ENCODE data around the gene PHTF2. TPM values are rescaled to one million over a fixed set of nuclear protein-coding genes. Genes with fewer than 3 reads are reported as not detected.

PHTF2 gene
- total RNA-seq, 2 donors from 2014 or later = 15.4 to 20.6 TPM

DNA sequence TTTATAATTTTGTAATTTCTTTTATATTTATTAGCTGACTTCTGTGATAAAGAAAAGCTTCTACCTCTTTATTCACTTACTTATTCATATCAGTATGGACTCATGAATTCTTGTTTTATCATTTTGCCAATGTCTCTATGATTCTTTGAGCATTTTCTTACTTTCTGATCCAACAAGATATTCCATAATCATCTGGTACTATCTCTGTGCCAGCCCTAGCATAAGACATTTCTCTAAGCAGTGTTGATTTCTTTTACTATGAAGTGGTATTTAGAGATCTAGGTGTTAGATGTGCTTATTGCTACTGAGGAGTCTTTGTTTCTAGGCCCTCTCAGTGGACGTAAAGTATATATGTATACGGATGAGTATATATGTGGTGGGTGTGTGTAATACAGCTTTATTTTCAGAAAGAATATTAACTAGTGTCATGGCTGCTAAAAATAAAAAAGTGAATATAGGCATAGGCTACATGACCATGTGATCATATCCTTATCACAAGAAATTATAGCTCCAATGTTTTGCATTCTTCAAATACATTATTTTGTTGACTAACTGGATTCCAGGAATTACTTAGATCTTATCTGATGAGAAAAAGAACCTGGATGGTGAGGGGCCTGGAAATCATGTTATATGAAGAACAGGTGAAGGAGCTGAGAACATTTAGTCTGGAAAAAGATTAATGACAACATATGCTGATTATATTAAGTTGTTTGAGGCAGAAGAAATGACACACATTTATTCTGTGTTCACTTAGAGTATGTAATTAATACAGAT lies 13.1 kb downstream of the PHTF2 start:
- H3K4me3 ChIP-seq (ENCODE audit: low read length) = no peak overlapping the region
- peaks cover 4% of the 10 kb centered on the region for H3K36me3 Mint-ChIP-seq (ENCODE audit: low read depth)
- H3K4me3 Mint-ChIP-seq = no peak overlapping the region
- no peaks in the 10 kb centered on the region for H3K4me1 ChIP-seq (ENCODE audit: control insufficient read depth, insufficient read depth, low read length)
- H3K27ac Mint-ChIP-seq = no peak overlapping the region
- H3K4me1 Mint-ChIP-seq = peaks cover 4% of the 10 kb centered on the region
- H3K27me3 ChIP-seq (ENCODE audit: control insufficient read depth, insufficient read depth, low read length, poor library complexity, severe bottlenecking) = no peaks in the 10 kb centered on the region
- peaks cover 22% of the 10 kb centered on the region for H3K9me3 Mint-ChIP-seq
- no peaks in the 10 kb centered on the region for H3K27me3 Mint-ChIP-seq (ENCODE audit: insufficient read depth)
- no peak for DNase-seq
- WGBS, 2 experiments (ENCODE audit: insufficient coverage in 1 of 2, insufficient read length in 1 of 2) = 98 to 100% methylated on average over 2 of the region's 2 CpGs
- no peak overlapping the region for H3K9ac ChIP-seq (ENCODE audit: extremely low read depth, low read length, poor library complexity, severe bottlenecking)
- no peak overlapping the region for H3K27ac ChIP-seq (ENCODE audit: low read depth, low read length)
- H3K36me3 ChIP-seq (ENCODE audit: control insufficient read depth, insufficient read depth, low read length) = no peaks in the 10 kb centered on the region
- H3K9me3 ChIP-seq (ENCODE audit: control insufficient read depth, low read length) = peaks cover 16% of the 10 kb centered on the region
- TF ChIP-seq, protein P1, sequence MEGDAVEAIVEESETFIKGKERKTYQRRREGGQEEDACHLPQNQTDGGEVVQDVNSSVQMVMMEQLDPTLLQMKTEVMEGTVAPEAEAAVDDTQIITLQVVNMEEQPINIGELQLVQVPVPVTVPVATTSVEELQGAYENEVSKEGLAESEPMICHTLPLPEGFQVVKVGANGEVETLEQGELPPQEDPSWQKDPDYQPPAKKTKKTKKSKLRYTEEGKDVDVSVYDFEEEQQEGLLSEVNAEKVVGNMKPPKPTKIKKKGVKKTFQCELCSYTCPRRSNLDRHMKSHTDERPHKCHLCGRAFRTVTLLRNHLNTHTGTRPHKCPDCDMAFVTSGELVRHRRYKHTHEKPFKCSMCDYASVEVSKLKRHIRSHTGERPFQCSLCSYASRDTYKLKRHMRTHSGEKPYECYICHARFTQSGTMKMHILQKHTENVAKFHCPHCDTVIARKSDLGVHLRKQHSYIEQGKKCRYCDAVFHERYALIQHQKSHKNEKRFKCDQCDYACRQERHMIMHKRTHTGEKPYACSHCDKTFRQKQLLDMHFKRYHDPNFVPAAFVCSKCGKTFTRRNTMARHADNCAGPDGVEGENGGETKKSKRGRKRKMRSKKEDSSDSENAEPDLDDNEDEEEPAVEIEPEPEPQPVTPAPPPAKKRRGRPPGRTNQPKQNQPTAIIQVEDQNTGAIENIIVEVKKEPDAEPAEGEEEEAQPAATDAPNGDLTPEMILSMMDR (conservative IDR thresholded peaks at IDR 0.05) = no peak

DNA sequence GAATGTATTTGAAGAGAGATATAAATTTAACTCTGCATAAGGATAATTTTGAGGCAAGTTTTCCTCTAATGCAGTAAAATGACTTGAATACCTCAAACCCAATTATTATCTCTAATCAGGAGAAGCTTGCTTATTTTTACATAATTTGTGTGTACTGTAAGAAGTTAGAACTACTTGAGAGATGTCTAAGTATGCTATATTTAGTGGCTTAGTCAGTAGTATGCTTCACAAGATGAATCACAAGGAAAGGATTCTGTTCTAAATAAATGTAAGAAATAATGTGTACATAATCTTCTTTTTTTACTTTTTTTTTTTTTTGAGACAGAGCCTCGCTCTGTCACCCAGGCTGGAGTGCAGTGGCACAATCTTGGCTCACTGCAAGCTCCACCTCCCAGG lies 13.7 kb downstream of the PHTF2 start:
- H3K4me1 ChIP-seq (ENCODE audit: control insufficient read depth, insufficient read depth, low read length) = no peaks in the 10 kb centered on the region
- Mint-ChIP-seq H3K4me3 (no peak overlapping the region), H3K27ac (no peak overlapping the region), H3K4me1 (peaks cover 4% of the 10 kb centered on the region), H3K36me3 (ENCODE audit: low read depth) (peaks cover 10% of the 10 kb centered on the region), H3K27me3 (ENCODE audit: insufficient read depth) (no peaks in the 10 kb centered on the region), H3K9me3 (peaks cover 20% of the 10 kb centered on the region)
- TF ChIP-seq, protein P1 (conservative IDR thresholded peaks at IDR 0.05) = no peak
- peaks cover 14% of the 10 kb centered on the region for H3K9me3 ChIP-seq (ENCODE audit: control insufficient read depth, low read length)
- no peaks in the 10 kb centered on the region for H3K27me3 ChIP-seq (ENCODE audit: control insufficient read depth, insufficient read depth, low read length, poor library complexity, severe bottlenecking)
- H3K9ac ChIP-seq (ENCODE audit: extremely low read depth, low read length, poor library complexity, severe bottlenecking) = no peak overlapping the region
- no peak overlapping the region for H3K27ac ChIP-seq (ENCODE audit: low read depth, low read length)
- no peak for DNase-seq
- H3K36me3 ChIP-seq (ENCODE audit: control insufficient read depth, insufficient read depth, low read length) = no peaks in the 10 kb centered on the region
- no peak overlapping the region for H3K4me3 ChIP-seq (ENCODE audit: low read length)
- WGBS, 2 experiments (ENCODE audit: insufficient coverage in 1 of 2, insufficient read length in 1 of 2) = no CpG with 5 or more reads among the region's 1 CpG

DNA sequence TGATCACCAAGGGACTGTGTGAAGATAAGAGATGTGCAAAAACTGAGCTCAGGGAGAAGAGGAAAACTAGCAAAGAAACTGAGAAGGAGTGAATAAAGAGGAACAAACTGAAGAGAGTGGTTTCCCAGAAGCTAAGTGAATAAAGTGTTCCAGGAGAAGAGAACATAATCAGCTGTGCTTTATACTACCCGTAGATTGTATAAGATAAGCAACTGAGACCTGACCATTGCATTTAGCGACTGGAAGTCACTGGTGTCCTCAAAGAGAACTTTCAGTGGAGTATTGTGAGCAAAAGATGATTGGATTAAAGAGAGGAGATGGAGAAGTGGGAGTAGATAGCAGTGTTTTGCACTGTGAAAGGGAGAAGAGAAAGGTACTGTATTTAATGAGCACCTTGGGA lies 14.6 kb downstream of the PHTF2 start:
- 94 to 97% methylated on average over 2 of the region's 2 CpGs for WGBS, 2 experiments (ENCODE audit: insufficient coverage in 1 of 2, insufficient read length in 1 of 2)
- peaks cover 21% of the 10 kb centered on the region for H3K9me3 Mint-ChIP-seq
- peaks cover 4% of the 10 kb centered on the region for H3K4me1 Mint-ChIP-seq

More for the DNA sequence above, 14.6 kb downstream of the PHTF2 start:
- Mint-ChIP-seq H3K36me3 (ENCODE audit: low read depth) (peaks cover 17% of the 10 kb centered on the region), H3K4me3 (no peak overlapping the region), H3K27me3 (ENCODE audit: insufficient read depth) (no peaks in the 10 kb centered on the region), H3K27ac (no peak overlapping the region)
- no peak overlapping the region for H3K9ac ChIP-seq (ENCODE audit: extremely low read depth, low read length, poor library complexity, severe bottlenecking)
- TF ChIP-seq, protein P1 (conservative IDR thresholded peaks at IDR 0.05) = no peak
- no peak for DNase-seq
- H3K4me1 ChIP-seq (ENCODE audit: control insufficient read depth, insufficient read depth, low read length) = no peaks in the 10 kb centered on the region
- H3K27ac ChIP-seq (ENCODE audit: low read depth, low read length) = no peak overlapping the region
- H3K4me3 ChIP-seq (ENCODE audit: low read length) = no peak overlapping the region
- H3K27me3 ChIP-seq (ENCODE audit: control insufficient read depth, insufficient read depth, low read length, poor library complexity, severe bottlenecking) = no peaks in the 10 kb centered on the region
- H3K36me3 ChIP-seq (ENCODE audit: control insufficient read depth, insufficient read depth, low read length) = no peaks in the 10 kb centered on the region
- peaks cover 11% of the 10 kb centered on the region for H3K9me3 ChIP-seq (ENCODE audit: control insufficient read depth, low read length)
